ENCODE data around the gene SAP30BP.
A peak's percentile ranks its signal among the peaks of the same experiment; 100 is the strongest.

Gene SAP30BP

GRCh38 chr17:75662511-75662910, 4.6 kb upstream of the SAP30BP start:
- no peak for TF ChIP-seq CTCF (IDR thresholded peaks at IDR 0.05; ENCODE audit: extremely low read depth, missing control alignments)
- DNase-seq (ENCODE audit: low spot score), result no peak

DNA sequence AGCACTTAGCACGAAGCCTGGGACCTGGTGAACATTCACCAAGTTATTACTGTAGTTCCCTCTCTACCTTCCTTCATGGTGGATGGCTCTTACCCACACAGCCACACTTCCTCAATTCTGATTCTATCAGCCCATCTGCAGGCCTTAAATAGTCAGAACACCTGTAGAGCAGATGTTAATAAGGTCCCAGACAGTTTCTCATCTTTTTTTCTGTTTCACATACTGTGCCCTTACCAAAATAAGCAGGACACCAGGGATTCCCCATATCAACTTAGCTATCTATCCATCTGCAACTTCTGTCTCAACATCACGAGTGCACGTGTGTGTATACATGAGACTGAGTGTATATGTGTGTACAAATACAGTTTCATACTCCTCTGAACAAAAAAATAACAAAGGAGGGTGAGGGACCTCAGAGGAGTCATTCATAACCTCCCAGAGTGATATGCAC, 3.0 kb upstream of the SAP30BP start:
- no peak for TF ChIP-seq CTCF (IDR thresholded peaks at IDR 0.05; ENCODE audit: extremely low read depth, missing control alignments)
- DNase-seq (ENCODE audit: low spot score), result peak; percentile 52

GRCh38 chr17:75665981-75666380, 1.2 kb upstream of the SAP30BP start:
- no peak for DNase-seq (ENCODE audit: low spot score)
- no peak for TF ChIP-seq CTCF (IDR thresholded peaks at IDR 0.05; ENCODE audit: extremely low read depth, missing control alignments)

GRCh38 chr17:75667825-75668224, 687 bp downstream of the SAP30BP start:
- no peak for DNase-seq (ENCODE audit: low spot score)
- no peak for TF ChIP-seq CTCF (IDR thresholded peaks at IDR 0.05; ENCODE audit: extremely low read depth, missing control alignments)

- no peak for TF ChIP-seq CTCF (IDR thresholded peaks at IDR 0.05; ENCODE audit: extremely low read depth, missing control alignments)
- DNase-seq (ENCODE audit: low spot score), result no peak
Observed at GRCh38 chr17:75668489-75668888, 1.4 kb downstream of the SAP30BP start.

GRCh38 chr17:75670868-75671267, 3.7 kb downstream of the SAP30BP start:
- no peak for DNase-seq (ENCODE audit: low spot score)
- no peak for TF ChIP-seq CTCF (IDR thresholded peaks at IDR 0.05; ENCODE audit: extremely low read depth, missing control alignments)

- DNase-seq (ENCODE audit: low spot score), result no peak
- TF ChIP-seq CTCF (IDR thresholded peaks at IDR 0.05; ENCODE audit: extremely low read depth, missing control alignments), result no peak
Observed at GRCh38 chr17:75672011-75672410, 4.9 kb downstream of the SAP30BP start.
